Measurements from ENCODE around the gene ZNF584. TPM values are rescaled to one million over a fixed set of nuclear protein-coding genes. Genes with fewer than 3 reads are reported as not detected.

The ZNF584 gene
- total RNA-seq, 1 experiment from 2014 or later: 13.5 TPM

DNA sequence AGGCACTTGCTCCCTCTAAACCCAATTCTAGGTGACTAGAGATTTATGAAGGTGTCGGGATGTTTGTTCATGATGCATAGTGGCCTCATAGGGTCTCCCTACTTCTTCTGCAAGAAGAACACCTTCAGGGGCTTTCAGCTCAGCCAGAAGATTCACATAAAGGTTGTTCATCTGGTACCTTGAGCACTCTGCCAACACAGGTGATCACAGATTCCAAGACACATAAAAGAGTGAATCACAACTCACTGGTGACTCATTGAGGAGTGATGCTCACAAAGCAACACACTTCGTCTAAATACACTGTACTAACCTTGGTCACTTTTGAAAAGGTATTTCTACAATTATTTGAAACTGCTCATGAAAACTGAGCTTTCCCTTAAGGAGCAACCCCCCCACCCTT, 51.6 kb downstream of the ZNF584 start:
- Histone ChIP-seq H3K4me1 (replicated peaks; ENCODE audit: insufficient read depth) (no peaks in the 10 kb centered on the region), H3K4me3 (no peak overlapping the region), H3K27ac (no peak overlapping the region), H3K9me2 (ENCODE audit: insufficient read depth) (no peaks in the 10 kb centered on the region), H3K79me2 (ENCODE audit: low read depth) (no peaks in the 10 kb centered on the region), H3F3A (ENCODE audit: insufficient read depth, low read depth) (no peaks in the 10 kb centered on the region), H3K4me2 (no peak overlapping the region), H3K27me3 (ENCODE audit: insufficient read depth, low read depth) (no peaks in the 10 kb centered on the region), H2AFZ (no peak overlapping the region), H4K20me1 (ENCODE audit: insufficient read depth) (no peaks in the 10 kb centered on the region), H3K9me3 (ENCODE audit: insufficient read depth, low read depth) (no peaks in the 10 kb centered on the region), H3K36me3 (ENCODE audit: low read depth) (no peaks in the 10 kb centered on the region)
- BruUV-seq (replicated peaks): no TSS peak
- intact Hi-C loops (cut with micrococcal nuclease; ENCODE audit: unreplicated experiment): no loop called here
- TF ChIP-seq EZH2 (IDR thresholded peaks at IDR 0.05; ENCODE audit: low read depth): no peak
- TF ChIP-seq, protein P1, sequence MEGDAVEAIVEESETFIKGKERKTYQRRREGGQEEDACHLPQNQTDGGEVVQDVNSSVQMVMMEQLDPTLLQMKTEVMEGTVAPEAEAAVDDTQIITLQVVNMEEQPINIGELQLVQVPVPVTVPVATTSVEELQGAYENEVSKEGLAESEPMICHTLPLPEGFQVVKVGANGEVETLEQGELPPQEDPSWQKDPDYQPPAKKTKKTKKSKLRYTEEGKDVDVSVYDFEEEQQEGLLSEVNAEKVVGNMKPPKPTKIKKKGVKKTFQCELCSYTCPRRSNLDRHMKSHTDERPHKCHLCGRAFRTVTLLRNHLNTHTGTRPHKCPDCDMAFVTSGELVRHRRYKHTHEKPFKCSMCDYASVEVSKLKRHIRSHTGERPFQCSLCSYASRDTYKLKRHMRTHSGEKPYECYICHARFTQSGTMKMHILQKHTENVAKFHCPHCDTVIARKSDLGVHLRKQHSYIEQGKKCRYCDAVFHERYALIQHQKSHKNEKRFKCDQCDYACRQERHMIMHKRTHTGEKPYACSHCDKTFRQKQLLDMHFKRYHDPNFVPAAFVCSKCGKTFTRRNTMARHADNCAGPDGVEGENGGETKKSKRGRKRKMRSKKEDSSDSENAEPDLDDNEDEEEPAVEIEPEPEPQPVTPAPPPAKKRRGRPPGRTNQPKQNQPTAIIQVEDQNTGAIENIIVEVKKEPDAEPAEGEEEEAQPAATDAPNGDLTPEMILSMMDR (conservative IDR thresholded peaks at IDR 0.05): no peak
- POLR2A ChIA-PET (ENCODE audit: unreplicated experiment): no interaction called here
- DNase-seq: no peak
- CTCF ChIA-PET: no interaction called here

DNA sequence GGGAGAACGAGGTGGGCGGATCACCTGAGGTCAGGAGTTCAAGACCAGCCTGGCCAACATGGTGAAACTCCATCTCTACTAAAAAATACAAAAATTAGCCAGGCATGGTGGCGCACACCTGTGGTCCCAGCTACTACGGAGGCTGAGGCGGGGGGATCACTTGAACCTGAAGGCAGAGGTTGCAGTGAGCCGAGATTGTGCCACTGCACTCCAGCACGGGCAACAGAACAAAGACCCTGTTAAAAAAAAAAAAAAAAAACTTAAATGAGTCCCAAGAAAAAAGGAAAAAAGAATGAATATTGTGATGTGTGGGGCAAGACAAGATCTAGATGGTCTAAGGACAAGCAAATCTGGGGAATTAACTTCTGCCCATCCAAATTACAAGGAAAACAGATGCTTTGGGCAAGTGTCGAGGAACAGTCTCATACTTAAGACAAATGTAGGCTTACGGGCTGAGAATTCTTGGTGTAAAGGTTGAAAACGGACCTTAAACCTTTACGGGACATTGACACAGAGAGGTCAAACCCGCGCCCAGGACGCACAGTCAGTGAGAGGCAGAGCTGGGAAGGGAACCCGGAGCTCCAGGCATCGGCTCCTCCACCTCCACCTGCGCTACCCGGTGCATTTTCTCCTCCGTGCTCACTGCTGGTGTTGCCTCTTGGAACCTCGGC, 57.8 kb downstream of the ZNF584 start:
- Histone ChIP-seq H3K9me3 (ENCODE audit: insufficient read depth, low read depth) (no peaks in the 10 kb centered on the region), H3K36me3 (ENCODE audit: low read depth) (no peaks in the 10 kb centered on the region), H3K27me3 (ENCODE audit: insufficient read depth, low read depth) (no peaks in the 10 kb centered on the region), H3K79me2 (ENCODE audit: low read depth) (peaks cover 11% of the 10 kb centered on the region; the same call in 1 of the 2 replicates), H3K4me2 (peak overlapping the region; percentile 84), H3K4me1 (replicated peaks; ENCODE audit: insufficient read depth) (no peaks in the 10 kb centered on the region), H3F3A (ENCODE audit: insufficient read depth, low read depth) (no peaks in the 10 kb centered on the region), H3K27ac (no peak overlapping the region), H2AFZ (peak overlapping the region; percentile 76), H3K9me2 (ENCODE audit: insufficient read depth) (no peaks in the 10 kb centered on the region), H3K4me3 (peak overlapping the region; percentile 68; the same call in 1 of the 2 replicates), H4K20me1 (ENCODE audit: insufficient read depth) (0 out of 2 replicates have a peak, but pooled peaks cover 10% of the 10 kb centered on the region)
- no TSS peak for BruUV-seq (replicated peaks)
- intact Hi-C loops (cut with micrococcal nuclease; ENCODE audit: unreplicated experiment): loop anchor here (2.0 to 5.0 kb wide), 2 partner anchors 57 to 104 kb away; partner anchors contain the start of genes ZNF497 and ZNF584
- CTCF ChIA-PET: no interaction called here
- POLR2A ChIA-PET (ENCODE audit: unreplicated experiment): interaction anchor here (0.6 kb wide), 1 partner anchor 104 kb away, joined by 3 read pairs; the partner anchor contains the start of gene ZNF497
- DNase-seq: no peak
- TF ChIP-seq, protein P1 (conservative IDR thresholded peaks at IDR 0.05): no peak
- TF ChIP-seq EZH2 (IDR thresholded peaks at IDR 0.05; ENCODE audit: low read depth): no peak

DNA sequence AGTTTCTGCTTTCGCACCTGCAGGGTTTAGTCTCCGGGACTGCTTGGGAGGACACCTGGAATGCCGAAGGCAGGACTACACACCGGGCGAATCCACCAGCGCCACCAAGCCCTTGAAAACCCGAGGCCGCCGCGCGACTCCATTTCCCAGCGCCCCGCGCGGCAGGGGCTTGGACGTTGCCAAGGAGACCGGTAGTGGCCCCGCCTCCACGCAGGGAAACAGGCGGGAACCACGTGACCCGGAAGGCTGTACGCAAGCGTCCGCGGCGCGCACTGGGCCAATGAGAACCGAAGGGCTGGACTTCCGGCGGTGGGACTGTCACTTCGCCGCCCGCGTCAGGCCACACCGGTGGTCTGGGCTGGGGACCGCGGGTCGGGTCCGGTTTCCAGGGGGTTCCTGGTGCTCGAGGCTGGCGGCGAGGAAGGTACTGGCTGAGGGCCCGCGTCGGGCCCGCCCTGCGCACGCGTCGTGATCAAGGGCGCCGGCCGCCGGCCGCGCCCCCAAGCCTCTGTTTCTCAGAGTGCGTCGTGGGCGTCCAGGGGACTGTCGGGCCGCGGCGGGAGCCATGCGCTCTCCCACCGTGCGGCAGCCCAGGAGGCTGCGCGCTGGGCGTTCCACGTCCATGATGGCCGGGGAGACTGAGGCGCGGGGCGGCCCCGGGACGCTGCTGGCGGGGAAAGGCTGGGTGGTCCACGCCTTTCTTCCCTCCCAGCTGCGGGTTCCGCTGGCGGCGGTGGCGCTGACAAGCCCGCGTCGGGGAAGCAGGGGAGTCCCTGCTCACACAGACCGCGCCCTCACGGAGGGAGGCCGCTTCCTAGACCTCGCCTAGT, 58.5 kb downstream of the ZNF584 start, which contains the start of gene ZNF324:
Gene ZNF324 (plus strand): TSS at position 321 of the 830 bp plus-strand sequence. CDS start 2,106 bp downstream, outside the sequence.
- Histone ChIP-seq H3K4me1 (replicated peaks; ENCODE audit: insufficient read depth) (no peaks in the 10 kb centered on the region), H3F3A (ENCODE audit: insufficient read depth, low read depth) (no peaks in the 10 kb centered on the region), H3K4me3 (peak within 1 kb of the TSS; percentile 68), H3K4me2 (peak within 1 kb of the TSS; percentile 84), H3K27ac (no peak within 1 kb of the TSS), H3K9me2 (ENCODE audit: insufficient read depth) (no peaks in the 10 kb centered on the region), H2AFZ (peak within 1 kb of the TSS; percentile 77), H4K20me1 (ENCODE audit: insufficient read depth) (0 out of 2 replicates have a peak, but pooled peaks cover 10% of the 10 kb centered on the region), H3K27me3 (ENCODE audit: insufficient read depth, low read depth) (no peaks in the 10 kb centered on the region), H3K79me2 (ENCODE audit: low read depth) (peaks cover 11% of the 10 kb centered on the region; the same call in 1 of the 2 replicates), H3K9me3 (ENCODE audit: insufficient read depth, low read depth) (no peaks in the 10 kb centered on the region), H3K36me3 (ENCODE audit: low read depth) (no peaks in the 10 kb centered on the region)
- TSS peak; percentile 48 for BruUV-seq (replicated peaks)
- ChIA-PET CTCF (no interaction called here), POLR2A (ENCODE audit: unreplicated experiment) (interaction anchor here (1.2 kb wide), 1 partner anchor 15 kb away, joined by 10 read pairs; no protein-coding TSS in a partner anchor)
- TF ChIP-seq EZH2 (IDR thresholded peaks at IDR 0.05; ENCODE audit: low read depth): no peak
- TF ChIP-seq, protein P1 (conservative IDR thresholded peaks at IDR 0.05): no peak
- DNase-seq: peak; percentile 85 to 96
- intact Hi-C loops (cut with micrococcal nuclease; ENCODE audit: unreplicated experiment): loop anchor here (2.0 to 5.0 kb wide), 2 partner anchors 58 to 105 kb away; partner anchors contain the start of genes ZNF497 and ZNF584
